ENCODE results near the gene CFAP20DC.
"Not testable (repeated sequence)": the region's sequence is repeated elsewhere in the genome, so short reads cannot be mapped to it uniquely, and the experiment has no call there.

GRCh38 chr3:58842050-58842747 lies 207.6 kb downstream of the CFAP20DC start:
- TF ChIP-seq, protein P1, sequence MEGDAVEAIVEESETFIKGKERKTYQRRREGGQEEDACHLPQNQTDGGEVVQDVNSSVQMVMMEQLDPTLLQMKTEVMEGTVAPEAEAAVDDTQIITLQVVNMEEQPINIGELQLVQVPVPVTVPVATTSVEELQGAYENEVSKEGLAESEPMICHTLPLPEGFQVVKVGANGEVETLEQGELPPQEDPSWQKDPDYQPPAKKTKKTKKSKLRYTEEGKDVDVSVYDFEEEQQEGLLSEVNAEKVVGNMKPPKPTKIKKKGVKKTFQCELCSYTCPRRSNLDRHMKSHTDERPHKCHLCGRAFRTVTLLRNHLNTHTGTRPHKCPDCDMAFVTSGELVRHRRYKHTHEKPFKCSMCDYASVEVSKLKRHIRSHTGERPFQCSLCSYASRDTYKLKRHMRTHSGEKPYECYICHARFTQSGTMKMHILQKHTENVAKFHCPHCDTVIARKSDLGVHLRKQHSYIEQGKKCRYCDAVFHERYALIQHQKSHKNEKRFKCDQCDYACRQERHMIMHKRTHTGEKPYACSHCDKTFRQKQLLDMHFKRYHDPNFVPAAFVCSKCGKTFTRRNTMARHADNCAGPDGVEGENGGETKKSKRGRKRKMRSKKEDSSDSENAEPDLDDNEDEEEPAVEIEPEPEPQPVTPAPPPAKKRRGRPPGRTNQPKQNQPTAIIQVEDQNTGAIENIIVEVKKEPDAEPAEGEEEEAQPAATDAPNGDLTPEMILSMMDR (conservative IDR thresholded peaks at IDR 0.05; ENCODE audit: low read depth in 2 of 2), result not testable (repeated sequence)
- not testable (repeated sequence) for TF ChIP-seq EZH2phosphoT487 (IDR thresholded peaks at IDR 0.05; ENCODE audit: unreplicated experiment); EZH2 (IDR thresholded peaks at IDR 0.05; ENCODE audit: low read depth, unreplicated experiment)
- TF ChIP-seq, protein P2, sequence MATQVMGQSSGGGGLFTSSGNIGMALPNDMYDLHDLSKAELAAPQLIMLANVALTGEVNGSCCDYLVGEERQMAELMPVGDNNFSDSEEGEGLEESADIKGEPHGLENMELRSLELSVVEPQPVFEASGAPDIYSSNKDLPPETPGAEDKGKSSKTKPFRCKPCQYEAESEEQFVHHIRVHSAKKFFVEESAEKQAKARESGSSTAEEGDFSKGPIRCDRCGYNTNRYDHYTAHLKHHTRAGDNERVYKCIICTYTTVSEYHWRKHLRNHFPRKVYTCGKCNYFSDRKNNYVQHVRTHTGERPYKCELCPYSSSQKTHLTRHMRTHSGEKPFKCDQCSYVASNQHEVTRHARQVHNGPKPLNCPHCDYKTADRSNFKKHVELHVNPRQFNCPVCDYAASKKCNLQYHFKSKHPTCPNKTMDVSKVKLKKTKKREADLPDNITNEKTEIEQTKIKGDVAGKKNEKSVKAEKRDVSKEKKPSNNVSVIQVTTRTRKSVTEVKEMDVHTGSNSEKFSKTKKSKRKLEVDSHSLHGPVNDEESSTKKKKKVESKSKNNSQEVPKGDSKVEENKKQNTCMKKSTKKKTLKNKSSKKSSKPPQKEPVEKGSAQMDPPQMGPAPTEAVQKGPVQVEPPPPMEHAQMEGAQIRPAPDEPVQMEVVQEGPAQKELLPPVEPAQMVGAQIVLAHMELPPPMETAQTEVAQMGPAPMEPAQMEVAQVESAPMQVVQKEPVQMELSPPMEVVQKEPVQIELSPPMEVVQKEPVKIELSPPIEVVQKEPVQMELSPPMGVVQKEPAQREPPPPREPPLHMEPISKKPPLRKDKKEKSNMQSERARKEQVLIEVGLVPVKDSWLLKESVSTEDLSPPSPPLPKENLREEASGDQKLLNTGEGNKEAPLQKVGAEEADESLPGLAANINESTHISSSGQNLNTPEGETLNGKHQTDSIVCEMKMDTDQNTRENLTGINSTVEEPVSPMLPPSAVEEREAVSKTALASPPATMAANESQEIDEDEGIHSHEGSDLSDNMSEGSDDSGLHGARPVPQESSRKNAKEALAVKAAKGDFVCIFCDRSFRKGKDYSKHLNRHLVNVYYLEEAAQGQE (IDR thresholded peaks at IDR 0.05; ENCODE audit: unreplicated experiment), result not testable (repeated sequence)
- peak; percentile 36; the same call in 1 of the 2 replicates for TF ChIP-seq POLR2AphosphoS5 (IDR thresholded peaks at IDR 0.05; ENCODE audit: low read depth)
